Neural crest cell (in vitro differentiated cells): ENCODE results near the gene CFTR. TPM values are rescaled to one million over a fixed set of nuclear protein-coding genes. Genes with fewer than 3 reads are reported as not detected.

Source experiments
- DNase-seq: peaks from one replicate; pipeline ENCODE4 v3.0.0; 2021; ENCODE audit warnings: low read depth, mixed read lengths, low spot score
- H3K27ac Mint-ChIP-seq: one replicate; pipeline ENCODE4 v1.8.0; 2021; ENCODE audit warnings: mild to moderate bottlenecking, mixed read lengths; ENCODE audit not compliant: unreplicated experiment
- H3K27me3 Mint-ChIP-seq: 2 replicates; pipeline ENCODE4 v1.8.0; 2021; ENCODE audit warnings: low read depth, mild to moderate bottlenecking, mixed read lengths
- H3K36me3 Mint-ChIP-seq: 2 replicates; pipeline ENCODE4 v1.8.0; 2021; ENCODE audit warnings: low read depth, mild to moderate bottlenecking, mixed read lengths
- H3K4me1 Mint-ChIP-seq: 2 replicates; pipeline ENCODE4 v1.8.0; 2021; ENCODE audit warnings: mixed read lengths
- H3K4me3 Mint-ChIP-seq: one replicate; pipeline ENCODE4 v1.8.0; 2021; ENCODE audit warnings: mild to moderate bottlenecking, mixed read lengths
- H3K9me3 Mint-ChIP-seq: 2 replicates; pipeline ENCODE4 v1.8.0; 2021; ENCODE audit warnings: mixed read lengths
- CTCF ChIP-seq: fragments of 200-600 bp; sonication (generic); conservative IDR thresholded peaks from 2 replicates; pipeline ENCODE4 v1.5.0; 2021; ENCODE audit warnings: antibody characterized with exemption, mild to moderate bottlenecking
- total RNA-seq: library from RNA; stranded (reverse); gene quantifications from 2 replicates; pipeline ENCODE4 v1.2.1, GENCODE V29; 2021

Gene CFTR
- total RNA-seq, 1 donor from 2014 or later = not detected

GRCh38 chr7:117531595-117532244, 51.9 kb downstream of the CFTR start:
- no peak for TF ChIP-seq CTCF
- no peak overlapping the region for H3K27ac Mint-ChIP-seq
- no peak for DNase-seq
- no peaks in the 10 kb centered on the region for H3K9me3 Mint-ChIP-seq
- no peaks in the 10 kb centered on the region for H3K36me3 Mint-ChIP-seq
- H3K4me3 Mint-ChIP-seq = no peak overlapping the region
- H3K4me1 Mint-ChIP-seq = no peaks in the 10 kb centered on the region
- H3K27me3 Mint-ChIP-seq = no peaks in the 10 kb centered on the region

GRCh38 chr7:117538053-117538452, 58.2 kb downstream of the CFTR start:
- no peaks in the 10 kb centered on the region for H3K36me3 Mint-ChIP-seq
- H3K4me3 Mint-ChIP-seq = no peak overlapping the region
- H3K27me3 Mint-ChIP-seq = no peaks in the 10 kb centered on the region
- no peaks in the 10 kb centered on the region for H3K9me3 Mint-ChIP-seq
- DNase-seq = no peak
- no peak for TF ChIP-seq CTCF
- H3K27ac Mint-ChIP-seq = no peak overlapping the region
- H3K4me1 Mint-ChIP-seq = no peaks in the 10 kb centered on the region

GRCh38 chr7:117544061-117544460, 64.2 kb downstream of the CFTR start:
- no peak for DNase-seq
- Mint-ChIP-seq H3K9me3 (no peaks in the 10 kb centered on the region), H3K4me3 (no peak overlapping the region), H3K36me3 (no peaks in the 10 kb centered on the region), H3K27me3 (no peaks in the 10 kb centered on the region), H3K4me1 (no peaks in the 10 kb centered on the region), H3K27ac (no peak overlapping the region)
- TF ChIP-seq CTCF = no peak

GRCh38 chr7:117548035-117548434, 68.2 kb downstream of the CFTR start:
- no peak overlapping the region for H3K27ac Mint-ChIP-seq
- H3K9me3 Mint-ChIP-seq = no peaks in the 10 kb centered on the region
- H3K27me3 Mint-ChIP-seq = no peaks in the 10 kb centered on the region
- H3K36me3 Mint-ChIP-seq = no peaks in the 10 kb centered on the region
- H3K4me3 Mint-ChIP-seq = no peak overlapping the region
- H3K4me1 Mint-ChIP-seq = no peaks in the 10 kb centered on the region
- TF ChIP-seq CTCF = no peak
- no peak for DNase-seq

- no peaks in the 10 kb centered on the region for H3K36me3 Mint-ChIP-seq
- no peaks in the 10 kb centered on the region for H3K27me3 Mint-ChIP-seq
- H3K4me3 Mint-ChIP-seq = no peak overlapping the region
- H3K27ac Mint-ChIP-seq = no peak overlapping the region
- DNase-seq = no peak
- no peak for TF ChIP-seq CTCF
- H3K9me3 Mint-ChIP-seq = no peaks in the 10 kb centered on the region
- no peaks in the 10 kb centered on the region for H3K4me1 Mint-ChIP-seq
Observed at GRCh38 chr7:117550625-117551024, 70.8 kb downstream of the CFTR start.
